Chondrocyte (in vitro differentiated cells): ENCODE data around the gene SLC66A2. TPM values are rescaled to one million over a fixed set of nuclear protein-coding genes. Genes with fewer than 3 reads are reported as not detected.

Experiments used
- DNase-seq: peaks from one replicate; pipeline ENCODE4 v3.0.0; 2021; ENCODE audit warnings: mixed read lengths, low spot score
- H3K27ac Mint-ChIP-seq: one replicate; pipeline ENCODE4 v1.8.0; 2021; ENCODE audit warnings: mild to moderate bottlenecking, moderate library complexity, mixed read lengths; ENCODE audit not compliant: unreplicated experiment
- H3K27me3 Mint-ChIP-seq: 2 replicates; pipeline ENCODE4 v1.8.0; 2021; ENCODE audit warnings: low read depth, mixed read lengths
- H3K36me3 Mint-ChIP-seq: 2 replicates; pipeline ENCODE4 v1.8.0; 2021; ENCODE audit warnings: low read depth, mixed read lengths
- H3K4me1 Mint-ChIP-seq: 2 replicates; pipeline ENCODE4 v1.8.0; 2021; ENCODE audit warnings: low read depth, mild to moderate bottlenecking, mixed read lengths
- H3K4me3 Mint-ChIP-seq: one replicate; pipeline ENCODE4 v1.8.0; 2021; ENCODE audit warnings: mild to moderate bottlenecking, moderate library complexity, mixed read lengths; ENCODE audit not compliant: unreplicated experiment
- H3K9me3 Mint-ChIP-seq: 2 replicates; pipeline ENCODE4 v1.8.0; 2021; ENCODE audit warnings: low read depth, mixed read lengths
- total RNA-seq: library from RNA; stranded (reverse); gene quantifications from 3 replicates; pipeline ENCODE4 v1.2.1, GENCODE V29; 2021
- TF ChIP-seq, protein P1 (sequence below): fragments of 200-600 bp; sonication (generic); IDR thresholded peaks from 2 replicates; pipeline ENCODE4 v1.5.0; 2021; ENCODE audit warnings: antibody characterized with exemption, mild to moderate bottlenecking, moderate library complexity

Gene SLC66A2
- total RNA-seq, 1 donor from 2014 or later, result 27.6 TPM

DNA sequence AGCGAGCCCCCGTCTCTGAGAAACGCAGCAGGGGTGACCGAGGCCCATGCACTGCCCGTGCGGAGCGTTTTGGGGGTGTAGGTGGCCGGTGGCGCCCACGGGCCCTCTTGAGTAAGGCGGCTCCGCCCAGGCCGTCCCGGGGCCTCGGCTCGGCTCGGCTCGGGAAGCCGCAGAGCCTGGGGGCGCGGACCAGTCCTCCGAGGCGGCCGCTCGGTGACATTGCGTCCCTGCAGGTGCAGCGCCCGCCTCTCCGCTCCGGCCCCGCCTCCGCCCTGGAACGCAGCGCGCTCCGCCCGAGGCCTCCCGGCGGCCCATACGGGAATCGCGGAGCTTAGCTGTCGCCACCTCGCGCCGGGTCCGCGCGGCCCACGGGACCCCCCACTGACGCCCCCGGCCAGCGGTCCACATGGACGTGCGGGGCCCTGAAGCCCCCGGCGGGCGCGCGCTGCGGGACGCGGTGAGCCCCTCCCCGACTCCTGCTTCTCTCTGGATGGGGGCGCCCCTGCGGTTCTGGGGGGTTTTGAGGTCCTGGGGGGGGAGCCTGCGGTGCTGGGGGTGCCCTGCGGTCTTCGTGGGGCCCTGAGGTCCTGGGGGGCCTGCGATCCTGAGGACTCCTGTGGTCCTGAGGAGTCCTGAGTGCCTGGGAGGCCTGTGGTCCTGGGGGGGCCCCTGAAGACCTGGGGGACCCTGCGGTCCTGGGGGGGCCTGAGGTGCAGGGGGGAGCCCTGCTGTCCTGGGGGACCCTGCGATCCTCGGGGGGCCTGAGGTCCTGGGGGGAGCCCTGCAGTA lies 13.1 kb upstream of the SLC66A2 start, which contains the start of gene HSBP1L1:
Gene HSBP1L1 (plus strand): TSS at position 314 of the 789 bp plus-strand sequence. CDS start 93 bp downstream, at position 407.
- H3K27me3 Mint-ChIP-seq, result no peaks in the 10 kb centered on the region
- peak within 1 kb of the TSS; percentile 63 for H3K4me3 Mint-ChIP-seq
- peaks cover 1% of the 10 kb centered on the region for H3K36me3 Mint-ChIP-seq
- TF ChIP-seq, protein P1, sequence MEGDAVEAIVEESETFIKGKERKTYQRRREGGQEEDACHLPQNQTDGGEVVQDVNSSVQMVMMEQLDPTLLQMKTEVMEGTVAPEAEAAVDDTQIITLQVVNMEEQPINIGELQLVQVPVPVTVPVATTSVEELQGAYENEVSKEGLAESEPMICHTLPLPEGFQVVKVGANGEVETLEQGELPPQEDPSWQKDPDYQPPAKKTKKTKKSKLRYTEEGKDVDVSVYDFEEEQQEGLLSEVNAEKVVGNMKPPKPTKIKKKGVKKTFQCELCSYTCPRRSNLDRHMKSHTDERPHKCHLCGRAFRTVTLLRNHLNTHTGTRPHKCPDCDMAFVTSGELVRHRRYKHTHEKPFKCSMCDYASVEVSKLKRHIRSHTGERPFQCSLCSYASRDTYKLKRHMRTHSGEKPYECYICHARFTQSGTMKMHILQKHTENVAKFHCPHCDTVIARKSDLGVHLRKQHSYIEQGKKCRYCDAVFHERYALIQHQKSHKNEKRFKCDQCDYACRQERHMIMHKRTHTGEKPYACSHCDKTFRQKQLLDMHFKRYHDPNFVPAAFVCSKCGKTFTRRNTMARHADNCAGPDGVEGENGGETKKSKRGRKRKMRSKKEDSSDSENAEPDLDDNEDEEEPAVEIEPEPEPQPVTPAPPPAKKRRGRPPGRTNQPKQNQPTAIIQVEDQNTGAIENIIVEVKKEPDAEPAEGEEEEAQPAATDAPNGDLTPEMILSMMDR, result peak; percentile 49
- H3K4me1 Mint-ChIP-seq, result peaks cover 28% of the 10 kb centered on the region
- peak within 1 kb of the TSS; percentile 87 for H3K27ac Mint-ChIP-seq
- DNase-seq, result peak; percentile 87
- H3K9me3 Mint-ChIP-seq, result no peaks in the 10 kb centered on the region

DNA sequence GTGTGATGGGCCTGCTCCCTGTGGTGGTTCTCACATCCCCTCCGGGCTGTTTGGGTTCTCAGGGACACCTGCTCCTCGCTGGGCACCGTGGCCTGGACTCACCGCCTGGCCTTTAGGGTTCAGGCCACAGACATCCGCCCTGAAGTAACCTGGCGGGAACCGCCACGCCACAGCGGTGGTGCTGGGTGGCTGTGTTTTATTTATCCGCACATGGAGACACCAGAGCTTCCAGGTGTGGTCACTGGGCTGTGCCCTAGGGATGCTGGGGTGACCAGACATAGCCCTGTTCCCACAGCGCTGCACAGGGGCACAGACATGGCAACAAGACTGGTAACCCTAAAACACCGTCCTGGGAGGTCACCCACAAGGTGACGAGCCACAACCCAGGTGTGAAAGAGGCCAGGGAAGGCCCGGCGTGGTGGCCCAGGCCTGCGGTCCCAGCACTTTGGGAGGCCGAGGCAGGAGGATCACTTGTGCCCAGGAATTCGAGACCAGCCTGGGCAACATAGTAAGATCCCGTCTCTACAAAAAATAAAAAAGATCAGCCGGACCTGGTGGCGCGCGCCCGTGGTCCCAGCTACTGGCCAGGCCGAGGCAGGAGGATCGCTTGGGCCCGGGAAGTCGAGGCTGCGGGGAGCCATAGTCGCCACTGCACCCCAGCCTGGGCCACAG lies 12.3 kb upstream of the SLC66A2 start:
- H3K27me3 Mint-ChIP-seq, result no peaks in the 10 kb centered on the region
- H3K36me3 Mint-ChIP-seq, result no peaks in the 10 kb centered on the region
- H3K4me3 Mint-ChIP-seq, result peak overlapping the region; percentile 49
- H3K9me3 Mint-ChIP-seq, result no peaks in the 10 kb centered on the region
- H3K4me1 Mint-ChIP-seq, result peaks cover 26% of the 10 kb centered on the region
- peak; percentile 68 for DNase-seq
- TF ChIP-seq, protein P1, result no peak
- no peak overlapping the region for H3K27ac Mint-ChIP-seq

GRCh38 chr18:79962835-79963657 lies 11.6 kb upstream of the SLC66A2 start:
- DNase-seq, result peak; percentile 37
- Mint-ChIP-seq H3K27me3 (no peaks in the 10 kb centered on the region), H3K36me3 (no peaks in the 10 kb centered on the region), H3K4me3 (no peak overlapping the region), H3K9me3 (no peaks in the 10 kb centered on the region), H3K4me1 (peaks cover 26% of the 10 kb centered on the region), H3K27ac (peak overlapping the region; percentile 34)
- TF ChIP-seq, protein P1, result no peak

- H3K9me3 Mint-ChIP-seq, result no peaks in the 10 kb centered on the region
- no peaks in the 10 kb centered on the region for H3K36me3 Mint-ChIP-seq
- peak; percentile 82 for DNase-seq
- H3K4me3 Mint-ChIP-seq, result no peak overlapping the region
- peaks cover 26% of the 10 kb centered on the region for H3K4me1 Mint-ChIP-seq
- TF ChIP-seq, protein P1, result no peak
- no peaks in the 10 kb centered on the region for H3K27me3 Mint-ChIP-seq
- peak overlapping the region; percentile 68 for H3K27ac Mint-ChIP-seq
Measured at GRCh38 chr18:79962311-79962710, 10.9 kb upstream of the SLC66A2 start.
